Fibroblast of the aortic adventitia (primary cell): Measurements from ENCODE around the gene CLEC6A. TPM values are rescaled to one million over a fixed set of nuclear protein-coding genes. Genes with fewer than 3 reads are reported as not detected.

Experiments used
- DNase-seq: peaks from one replicate; pipeline ENCODE4 v3.0.0-alpha.2; 2010; ENCODE audit warnings: low read depth
- H3K4me3 ChIP-seq: 2 replicates; pipeline ENCODE4 v1.5.1; 2011; ENCODE audit warnings: low read depth, mild to moderate bottlenecking, control low read depth, low read length, moderate library complexity
- small RNA-seq: library from RNA; depleted of rRNA; stranded (forward); fragments of <200 nt; gene quantifications from one replicate; pipeline ENCODE3, GENCODE V24; 2012
- total RNA-seq: library from RNA; depleted of rRNA; stranded (reverse); fragments of >200 nt; gene quantifications from 2 replicates; pipeline ENCODE4 v1.2.3, GENCODE V29; 2012; ENCODE audit warnings: low replicate concordance
- TF ChIP-seq, protein P1 (sequence below): IDR thresholded peaks from 2 replicates; pipeline ENCODE4 v1.5.1; 2011; ENCODE audit warnings: mild to moderate bottlenecking, low read length, control low read depth, inconsistent platforms; ENCODE audit not compliant: insufficient read depth

CLEC6A gene
- total RNA-seq, 1 donor: not detected

DNA sequence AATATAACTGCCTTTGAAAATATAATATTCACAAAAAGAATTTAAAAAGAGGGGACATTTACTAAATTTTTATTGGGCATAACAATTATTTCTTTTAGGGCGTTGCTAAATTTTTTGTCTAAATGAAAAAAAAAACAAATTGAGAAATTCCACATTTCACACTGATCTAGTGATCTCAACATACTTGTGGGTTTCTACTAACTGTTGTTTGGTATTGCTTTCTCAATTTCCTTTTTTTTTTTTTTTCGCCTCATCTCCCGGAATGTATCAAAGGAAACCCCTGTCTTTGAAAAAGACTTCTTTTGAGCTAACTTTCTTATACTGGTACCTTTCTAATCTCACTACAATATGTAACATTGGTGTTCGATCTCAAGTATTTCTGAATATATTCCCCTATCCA is 57.5 kb downstream of the CLEC6A start, which contains the start of gene CLEC4D:
Gene CLEC4D (plus strand): TSS at position 248 of the 400 bp plus-strand sequence. CDS start 230 bp downstream, outside the sequence.
- no peak for DNase-seq
- TF ChIP-seq, protein P1, sequence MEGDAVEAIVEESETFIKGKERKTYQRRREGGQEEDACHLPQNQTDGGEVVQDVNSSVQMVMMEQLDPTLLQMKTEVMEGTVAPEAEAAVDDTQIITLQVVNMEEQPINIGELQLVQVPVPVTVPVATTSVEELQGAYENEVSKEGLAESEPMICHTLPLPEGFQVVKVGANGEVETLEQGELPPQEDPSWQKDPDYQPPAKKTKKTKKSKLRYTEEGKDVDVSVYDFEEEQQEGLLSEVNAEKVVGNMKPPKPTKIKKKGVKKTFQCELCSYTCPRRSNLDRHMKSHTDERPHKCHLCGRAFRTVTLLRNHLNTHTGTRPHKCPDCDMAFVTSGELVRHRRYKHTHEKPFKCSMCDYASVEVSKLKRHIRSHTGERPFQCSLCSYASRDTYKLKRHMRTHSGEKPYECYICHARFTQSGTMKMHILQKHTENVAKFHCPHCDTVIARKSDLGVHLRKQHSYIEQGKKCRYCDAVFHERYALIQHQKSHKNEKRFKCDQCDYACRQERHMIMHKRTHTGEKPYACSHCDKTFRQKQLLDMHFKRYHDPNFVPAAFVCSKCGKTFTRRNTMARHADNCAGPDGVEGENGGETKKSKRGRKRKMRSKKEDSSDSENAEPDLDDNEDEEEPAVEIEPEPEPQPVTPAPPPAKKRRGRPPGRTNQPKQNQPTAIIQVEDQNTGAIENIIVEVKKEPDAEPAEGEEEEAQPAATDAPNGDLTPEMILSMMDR: no peak
- no peak within 1 kb of the TSS for H3K4me3 ChIP-seq

DNA sequence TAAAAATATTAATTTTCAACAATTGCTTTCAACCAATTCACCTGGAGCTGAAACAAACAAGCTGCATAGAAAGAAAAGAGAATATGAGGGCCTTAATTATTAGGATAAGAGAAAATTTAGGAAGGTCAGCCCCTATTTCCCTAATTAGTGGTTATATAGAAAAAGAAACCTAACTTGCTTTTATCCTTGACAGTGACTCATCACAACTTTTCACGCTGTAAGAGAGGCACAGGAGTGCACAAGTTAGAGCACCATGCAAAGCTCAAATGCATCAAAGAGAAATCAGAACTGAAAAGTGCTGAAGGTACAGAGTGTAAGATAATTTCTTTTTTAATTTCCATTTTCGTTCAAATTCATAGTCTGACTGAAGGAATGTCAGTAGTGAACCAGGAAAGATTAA is 62.2 kb downstream of the CLEC6A start:
- H3K4me3 ChIP-seq: no peak overlapping the region
- TF ChIP-seq, protein P1: no peak
- DNase-seq: no peak

DNA sequence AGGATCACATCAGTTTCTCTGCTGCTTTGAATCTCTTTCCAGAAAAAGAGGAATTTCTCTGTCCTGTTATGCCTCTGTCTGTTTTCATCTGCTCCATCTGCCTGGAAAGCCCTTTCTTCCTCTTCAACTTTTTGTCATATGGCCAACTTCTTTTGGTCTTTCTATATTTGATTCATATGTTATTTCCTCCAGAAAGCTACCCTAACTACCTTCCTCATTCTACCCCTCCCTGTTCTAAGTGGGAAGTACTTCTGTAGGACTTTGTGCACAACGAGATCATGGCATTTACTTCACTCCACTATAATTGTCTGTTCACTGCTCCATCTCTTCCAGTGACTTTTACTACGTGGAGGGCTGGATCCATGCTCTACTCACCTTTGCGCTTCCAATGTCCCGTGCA is 63.4 kb downstream of the CLEC6A start:
- TF ChIP-seq, protein P1: no peak
- DNase-seq: no peak

DNA sequence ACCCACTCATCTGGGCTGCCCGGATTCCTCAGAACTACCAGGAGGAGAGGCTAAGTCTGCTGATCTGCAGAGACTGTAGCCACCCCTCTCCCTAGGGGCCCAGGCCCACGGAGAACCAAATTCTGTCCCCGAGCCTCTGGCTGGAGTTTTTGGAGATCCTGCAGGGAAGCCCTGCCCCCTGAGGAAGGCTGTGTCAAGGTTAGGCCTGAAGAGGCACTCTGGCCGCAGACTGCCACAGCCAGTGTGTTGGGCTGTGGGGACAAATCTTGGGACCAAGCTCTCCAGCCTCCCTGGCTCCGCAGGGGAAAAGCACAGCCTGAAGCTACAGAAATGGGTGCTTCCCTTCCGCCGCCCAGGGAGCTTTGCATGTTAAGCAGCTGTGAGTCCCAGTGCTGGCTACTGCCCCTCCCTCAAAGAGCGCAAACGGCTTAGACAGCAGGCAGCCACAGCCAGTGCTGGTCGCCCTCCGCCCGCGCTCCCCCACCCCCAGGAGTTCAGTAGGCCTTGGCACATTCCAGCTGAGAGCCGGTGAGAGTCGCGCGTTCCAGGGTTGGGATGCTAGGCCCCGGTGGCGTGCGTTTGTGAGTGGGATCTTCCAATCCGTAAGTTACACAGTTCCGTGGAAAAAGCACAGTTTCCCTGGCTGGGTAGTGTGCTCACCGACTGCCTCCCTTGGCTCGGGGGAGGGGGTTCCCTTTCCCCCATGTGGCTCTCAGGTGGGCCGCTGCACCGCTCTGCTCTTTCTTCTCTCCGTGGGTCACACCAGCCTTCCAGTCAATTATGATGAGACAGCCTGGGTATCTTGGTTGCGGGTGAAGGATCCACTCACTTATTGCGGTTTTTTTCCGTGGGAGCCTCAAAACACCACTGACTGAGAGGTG is 71.7 kb downstream of the CLEC6A start:
- no peak for DNase-seq
- TF ChIP-seq, protein P1: no peak
- no peak overlapping the region for H3K4me3 ChIP-seq

More for the DNA sequence above, 63.4 kb downstream of the CLEC6A start:
- no peak overlapping the region for H3K4me3 ChIP-seq

Small RNA genes within 50 kb of the gene (small RNA-seq; reads per million reads assigned to genes)
- not detected for gene RNU6-275P

Other genes with a start within 250 kb of the CLEC6A start
- not detected in 2 replicates for gene FAM90A1, start 228.3 kb upstream of the CLEC6A start, total RNA-seq
- gene CLEC4D, start 57.5 kb downstream of the CLEC6A start, total RNA-seq: not detected in 2 replicates
- not detected in 2 replicates for gene CLEC4E, start 84.9 kb downstream of the CLEC6A start, total RNA-seq
- gene AICDA, start 156.9 kb downstream of the CLEC6A start, total RNA-seq: not detected in 2 replicates
- 220 and 259 TPM in 2 replicates for gene MFAP5, start 206.9 kb downstream of the CLEC6A start, total RNA-seq
- 23.2 and 49.1 TPM in 2 replicates for gene RIMKLB, start 242.0 kb downstream of the CLEC6A start, total RNA-seq